Mesangial cell (primary cell): ENCODE data around the gene EFCAB8. TPM values are rescaled to one million over a fixed set of nuclear protein-coding genes. Genes with fewer than 3 reads are reported as not detected.

Experiments
- total RNA-seq: library from RNA; depleted of rRNA; stranded (reverse); fragments of >200 nt; gene quantifications from 2 replicates; pipeline ENCODE4 v1.2.3, GENCODE V29; 2015

The EFCAB8 gene
- total RNA-seq, result under 0.01 TPM in 1 of 2 replicates, not detected in the other

DNA sequence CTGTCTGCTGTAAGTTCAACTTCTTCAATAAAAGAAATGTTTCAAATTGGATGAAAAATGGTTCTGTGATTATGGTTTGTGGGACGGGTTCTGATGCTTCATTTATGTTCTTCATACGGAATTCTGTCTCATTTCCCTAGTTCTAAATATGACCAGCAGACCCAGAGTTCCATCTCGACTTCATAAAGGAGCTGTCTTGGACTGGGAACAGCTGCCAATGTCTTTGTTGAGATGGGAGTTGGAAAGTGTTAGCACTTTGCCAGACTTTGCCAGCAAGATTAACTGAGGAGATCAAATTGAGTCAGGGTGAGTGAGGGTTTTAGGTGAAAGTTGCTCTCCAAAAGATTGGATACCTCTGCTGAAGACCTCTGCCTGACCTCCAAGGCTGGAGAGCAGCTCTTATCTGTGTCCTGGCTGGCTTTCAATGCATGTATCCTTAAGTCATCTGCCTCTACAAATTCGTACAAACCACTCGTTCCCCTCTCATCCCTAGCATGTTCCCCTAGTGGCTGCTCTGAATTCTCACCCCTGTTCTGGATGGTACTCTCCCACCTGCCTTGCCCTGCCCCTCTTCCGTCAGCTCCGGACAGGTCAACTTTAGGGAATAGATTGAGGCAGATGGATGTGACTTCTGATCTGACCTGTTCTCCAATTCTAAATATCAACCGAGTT lies at the start of gene EFCAB8:
TSS of gene EFCAB8 (plus strand) at position 223 of the 672 bp plus-strand sequence. CDS start 4,870 bp downstream, outside the sequence.

DNA sequence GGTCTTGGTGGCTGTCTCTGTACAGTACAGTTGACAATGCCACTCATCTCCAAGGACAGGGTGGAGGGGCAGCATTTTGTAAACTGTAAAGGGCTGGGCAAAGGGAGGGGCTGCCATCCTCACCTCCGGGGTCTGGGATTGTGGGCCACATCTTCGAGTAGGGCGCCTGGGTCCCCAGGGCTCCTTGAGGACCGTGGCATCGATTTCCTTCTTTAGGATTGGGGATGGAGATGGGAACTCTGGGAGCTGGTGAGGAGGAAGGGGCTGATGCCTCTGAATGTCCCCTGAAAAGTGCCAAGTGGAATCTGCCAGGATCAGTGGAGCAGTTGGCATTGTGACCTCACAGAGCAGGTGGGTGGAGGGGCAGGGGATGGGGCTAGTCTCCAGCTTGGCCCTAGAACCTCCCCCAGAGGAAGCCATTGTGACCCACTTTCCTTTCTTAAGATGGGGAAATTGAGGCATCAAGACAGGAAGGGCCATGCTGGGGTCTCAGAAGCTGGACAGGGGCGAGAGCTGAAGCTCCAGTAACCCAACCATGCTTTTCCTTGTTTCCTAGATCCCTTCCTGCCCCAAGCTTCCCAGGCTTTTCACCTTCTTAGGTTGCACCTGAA lies 145.5 kb downstream of the EFCAB8 start, which contains the start of gene SUN5:
TSS of gene SUN5 (minus strand) at position 293 of the 611 bp plus-strand sequence. CDS start at position 200, 93 bp downstream.

DNA sequence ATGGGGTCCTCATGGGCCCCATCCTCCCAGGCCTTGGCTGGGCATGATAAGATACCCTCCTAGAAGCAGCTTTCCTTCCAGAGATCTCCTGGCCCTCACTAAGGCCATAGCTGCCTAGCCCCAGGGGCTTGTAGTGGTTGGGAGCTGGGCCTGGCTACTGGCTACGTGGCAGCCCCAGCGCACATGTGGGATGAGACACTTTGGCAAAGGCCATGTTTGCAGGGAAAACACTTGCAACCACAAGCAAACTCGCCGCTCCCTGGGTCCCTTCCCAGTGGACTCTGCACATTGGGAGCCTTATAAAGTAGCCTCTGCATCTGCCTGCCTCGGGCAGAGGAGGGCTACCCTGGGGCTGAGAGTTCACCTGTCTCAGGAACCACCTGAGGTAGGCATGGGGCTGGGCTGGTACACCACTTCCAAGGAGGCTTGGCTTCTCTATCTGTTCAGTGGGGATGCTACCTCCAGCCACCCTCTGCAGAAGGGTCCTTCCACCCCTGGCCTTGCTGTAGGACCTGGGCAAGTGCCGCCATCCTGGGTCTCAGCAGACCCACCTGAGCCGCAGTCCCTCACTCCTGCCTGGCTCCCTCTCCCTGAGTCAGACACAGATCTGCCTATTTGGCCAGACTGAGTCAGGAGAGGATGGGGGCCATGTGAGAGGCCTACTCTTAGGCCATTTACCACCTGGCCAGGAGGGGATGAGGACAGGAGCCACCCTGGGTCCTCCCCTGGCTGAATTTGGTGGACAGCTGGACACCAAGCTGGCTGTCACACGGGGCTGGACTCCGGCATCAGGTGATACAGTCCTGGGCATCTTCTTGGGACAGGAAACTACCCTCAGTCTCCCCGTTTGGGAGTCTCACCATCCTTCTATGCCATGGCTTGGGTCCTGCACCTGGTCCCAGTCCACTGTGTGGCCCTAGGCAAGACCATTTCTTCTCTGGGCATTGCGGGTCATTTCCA lies 148.9 kb downstream of the EFCAB8 start, which contains the start of gene BPIFB2:
TSS of gene BPIFB2 (plus strand) at position 329 of the 960 bp plus-strand sequence. CDS start 871 bp downstream, outside the sequence.

Other genes with a start within 250 kb of the EFCAB8 start
- not detected in 2 replicates for gene C20orf203, start 185.0 kb upstream of the EFCAB8 start, total RNA-seq
- gene COMMD7, start 115.5 kb upstream of the EFCAB8 start, total RNA-seq, result 39.8 and 48.7 TPM in 2 replicates
- 10.8 and 18.7 TPM in 2 replicates for gene DNMT3B, start 96.5 kb upstream of the EFCAB8 start, total RNA-seq
- gene MAPRE1, start 39.0 kb upstream of the EFCAB8 start, total RNA-seq, result 57.3 and 90.8 TPM in 2 replicates
- gene SUN5, start 145.5 kb downstream of the EFCAB8 start, total RNA-seq, result not detected in 2 replicates
- gene BPIFB2, start 148.8 kb downstream of the EFCAB8 start, total RNA-seq, result not detected in 2 replicates
- not detected in 2 replicates for gene BPIFB6, start 172.7 kb downstream of the EFCAB8 start, total RNA-seq
- not detected in 2 replicates for gene BPIFB3, start 195.0 kb downstream of the EFCAB8 start, total RNA-seq
- not detected in 2 replicates for gene BPIFB4, start 220.7 kb downstream of the EFCAB8 start, total RNA-seq